Superior temporal gyrus (tissue), 1 donor: ENCODE data around the gene ZSWIM3.
A peak's percentile ranks its signal among the peaks of the same experiment; 100 is the strongest.

Source experiments
- DNase-seq: peaks from one replicate; pipeline ENCODE4 v3.0.0-alpha.2; 2016; ENCODE audit errors: extremely low spot score

The ZSWIM3 gene

GRCh38 chr20:45833030-45833882 is 24.2 kb upstream of the ZSWIM3 start, which contains the start of gene SNX21:
Gene SNX21 (plus strand): TSS chr20:45833799. CDS start chr20:45833920, 121 bp downstream.
- DNase-seq: peak; percentile 51

- peak; percentile 60 for DNase-seq
These were observed 23.3 kb upstream of the ZSWIM3 start for GRCh38 chr20:45833883-45834796.

GRCh38 chr20:45834797-45835161 is 22.6 kb upstream of the ZSWIM3 start:
- no peak for DNase-seq

GRCh38 chr20:45835329-45835765 is 22.1 kb upstream of the ZSWIM3 start:
- no peak for DNase-seq

GRCh38 chr20:45835825-45836224 is 21.6 kb upstream of the ZSWIM3 start:
- no peak for DNase-seq

- DNase-seq: no peak
These were observed 20.6 kb upstream of the ZSWIM3 start for GRCh38 chr20:45836841-45837240.

GRCh38 chr20:45840700-45841198 is 16.7 kb upstream of the ZSWIM3 start:
- no peak for DNase-seq

GRCh38 chr20:45841407-45842129 is 15.8 kb upstream of the ZSWIM3 start:
- DNase-seq: no peak

GRCh38 chr20:45842169-45842812 is 15.1 kb upstream of the ZSWIM3 start:
- DNase-seq: no peak

- no peak for DNase-seq
These were observed 13.9 kb upstream of the ZSWIM3 start for GRCh38 chr20:45843506-45843905.

GRCh38 chr20:45845452-45845851 is 12.0 kb upstream of the ZSWIM3 start:
- no peak for DNase-seq

GRCh38 chr20:45848421-45848820 is 9.0 kb upstream of the ZSWIM3 start:
- no peak for DNase-seq

GRCh38 chr20:45848969-45849582 is 8.3 kb upstream of the ZSWIM3 start:
- DNase-seq: no peak

GRCh38 chr20:45850238-45850637 is 7.2 kb upstream of the ZSWIM3 start:
- no peak for DNase-seq

GRCh38 chr20:45850926-45851325 is 6.5 kb upstream of the ZSWIM3 start:
- DNase-seq: no peak

- DNase-seq: no peak
These were observed 5.9 kb upstream of the ZSWIM3 start for GRCh38 chr20:45851501-45851900.

GRCh38 chr20:45852326-45852725 is 5.1 kb upstream of the ZSWIM3 start:
- DNase-seq: no peak

- no peak for DNase-seq
These were observed 3.9 kb upstream of the ZSWIM3 start for GRCh38 chr20:45853484-45853883.

GRCh38 chr20:45857882-45858216 is 435 bp downstream of the ZSWIM3 start:
- no peak for DNase-seq

- DNase-seq: no peak
These were observed 2.5 kb downstream of the ZSWIM3 start for GRCh38 chr20:45859916-45860315.
